ENCODE data around the gene VPS8. TPM values are rescaled to one million over a fixed set of nuclear protein-coding genes. Genes with fewer than 3 reads are reported as not detected.

VPS8 gene
- total RNA-seq, 1 donor from 2014 or later, result 68.8 TPM

DNA sequence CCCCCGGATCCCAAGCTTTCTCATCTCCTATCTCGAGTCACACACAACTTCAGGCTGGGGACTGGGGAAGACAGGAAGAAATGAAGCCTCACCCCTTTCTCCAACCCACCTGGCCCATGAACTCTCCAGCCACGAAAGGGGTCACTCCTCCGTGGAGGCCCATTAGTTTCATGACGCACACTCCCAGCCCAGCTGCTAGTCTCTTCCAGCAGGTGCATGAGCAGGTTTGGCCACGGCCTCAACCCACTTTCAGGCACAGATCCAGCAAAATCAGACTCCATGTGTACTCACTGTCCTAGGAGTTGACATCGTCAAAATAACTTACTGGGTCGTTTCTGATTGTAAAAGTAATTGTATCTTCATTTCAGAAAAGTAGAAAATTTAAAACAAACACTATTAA is 264.3 kb downstream of the VPS8 start:
- no peaks in the 10 kb centered on the region for H3K9me3 Mint-ChIP-seq
- H3K4me1 Mint-ChIP-seq, result no peaks in the 10 kb centered on the region
- TF ChIP-seq, protein P1, sequence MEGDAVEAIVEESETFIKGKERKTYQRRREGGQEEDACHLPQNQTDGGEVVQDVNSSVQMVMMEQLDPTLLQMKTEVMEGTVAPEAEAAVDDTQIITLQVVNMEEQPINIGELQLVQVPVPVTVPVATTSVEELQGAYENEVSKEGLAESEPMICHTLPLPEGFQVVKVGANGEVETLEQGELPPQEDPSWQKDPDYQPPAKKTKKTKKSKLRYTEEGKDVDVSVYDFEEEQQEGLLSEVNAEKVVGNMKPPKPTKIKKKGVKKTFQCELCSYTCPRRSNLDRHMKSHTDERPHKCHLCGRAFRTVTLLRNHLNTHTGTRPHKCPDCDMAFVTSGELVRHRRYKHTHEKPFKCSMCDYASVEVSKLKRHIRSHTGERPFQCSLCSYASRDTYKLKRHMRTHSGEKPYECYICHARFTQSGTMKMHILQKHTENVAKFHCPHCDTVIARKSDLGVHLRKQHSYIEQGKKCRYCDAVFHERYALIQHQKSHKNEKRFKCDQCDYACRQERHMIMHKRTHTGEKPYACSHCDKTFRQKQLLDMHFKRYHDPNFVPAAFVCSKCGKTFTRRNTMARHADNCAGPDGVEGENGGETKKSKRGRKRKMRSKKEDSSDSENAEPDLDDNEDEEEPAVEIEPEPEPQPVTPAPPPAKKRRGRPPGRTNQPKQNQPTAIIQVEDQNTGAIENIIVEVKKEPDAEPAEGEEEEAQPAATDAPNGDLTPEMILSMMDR (IDR thresholded peaks at IDR 0.05), result no peak
- DNase-seq (no peak), ATAC-seq (ENCODE audit: low read depth) (no peak)
- H3K4me3 Mint-ChIP-seq, result no peak overlapping the region
- intact Hi-C loops (cut with micrococcal nuclease), result no loop called here
- CTCF ChIA-PET, result no interaction called here
- peaks cover 2% of the 10 kb centered on the region for H3K27me3 Mint-ChIP-seq
- no peaks in the 10 kb centered on the region for H3K36me3 Mint-ChIP-seq (ENCODE audit: low read depth)
- H3K27ac Mint-ChIP-seq, result no peak overlapping the region
- POLR2A ChIA-PET, result no interaction called here

DNA sequence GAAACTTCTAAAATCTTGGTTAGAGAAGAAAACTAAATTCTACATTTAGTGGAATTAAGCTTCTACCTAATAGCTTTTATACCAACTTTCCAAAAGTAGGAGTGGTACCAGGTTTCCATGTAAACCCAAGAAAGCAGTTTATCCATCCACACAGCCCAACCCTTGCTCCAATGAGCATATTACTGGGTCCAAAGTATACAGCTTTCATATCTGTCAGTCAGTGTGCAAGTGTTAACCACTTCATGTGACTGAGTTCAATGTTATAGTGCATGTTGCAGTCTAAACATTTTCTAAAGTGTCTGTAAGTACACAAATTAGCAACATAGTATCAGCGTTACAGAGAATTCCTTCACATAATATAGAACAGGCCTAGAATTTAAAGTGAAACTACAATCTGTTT is 267.7 kb downstream of the VPS8 start:
- ATAC-seq (ENCODE audit: low read depth) (no peak), DNase-seq (no peak)
- H3K27me3 Mint-ChIP-seq, result peaks cover 2% of the 10 kb centered on the region
- ChIA-PET CTCF (no interaction called here), POLR2A (no interaction called here)
- TF ChIP-seq, protein P1 (IDR thresholded peaks at IDR 0.05), result no peak
- no peak overlapping the region for H3K4me3 Mint-ChIP-seq
- intact Hi-C loops (cut with micrococcal nuclease), result no loop called here
- H3K4me1 Mint-ChIP-seq, result no peaks in the 10 kb centered on the region
- H3K9me3 Mint-ChIP-seq, result no peaks in the 10 kb centered on the region
- no peaks in the 10 kb centered on the region for H3K36me3 Mint-ChIP-seq (ENCODE audit: low read depth)
- H3K27ac Mint-ChIP-seq, result no peak overlapping the region

DNA sequence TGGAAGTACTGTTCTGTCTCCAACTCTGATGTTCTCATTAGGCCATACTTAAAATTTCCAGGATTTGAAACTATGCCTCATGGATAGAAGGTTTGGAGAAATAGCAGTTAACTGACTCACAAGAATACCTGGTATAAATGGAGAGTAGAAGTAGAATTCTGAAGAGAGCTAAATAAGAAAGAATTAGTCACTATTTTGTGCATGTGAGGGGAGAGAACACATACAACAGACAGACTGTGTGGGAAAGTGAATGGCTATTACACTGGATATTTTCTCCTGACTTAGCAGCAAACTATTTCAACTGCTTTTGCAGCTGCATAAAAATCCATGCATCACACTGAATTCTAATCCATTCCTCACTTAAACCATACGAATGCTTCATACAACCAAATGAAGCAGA is 269.6 kb downstream of the VPS8 start:
- Mint-ChIP-seq H3K36me3 (ENCODE audit: low read depth) (no peaks in the 10 kb centered on the region), H3K9me3 (no peaks in the 10 kb centered on the region), H3K4me3 (no peak overlapping the region), H3K4me1 (no peaks in the 10 kb centered on the region), H3K27me3 (peaks cover 2% of the 10 kb centered on the region), H3K27ac (no peak overlapping the region)
- no peak for ATAC-seq (ENCODE audit: low read depth)
- TF ChIP-seq, protein P1 (IDR thresholded peaks at IDR 0.05), result no peak
- intact Hi-C loops (cut with micrococcal nuclease), result no loop called here
- no peak for DNase-seq
- POLR2A ChIA-PET, result no interaction called here
- CTCF ChIA-PET, result no interaction called here

DNA sequence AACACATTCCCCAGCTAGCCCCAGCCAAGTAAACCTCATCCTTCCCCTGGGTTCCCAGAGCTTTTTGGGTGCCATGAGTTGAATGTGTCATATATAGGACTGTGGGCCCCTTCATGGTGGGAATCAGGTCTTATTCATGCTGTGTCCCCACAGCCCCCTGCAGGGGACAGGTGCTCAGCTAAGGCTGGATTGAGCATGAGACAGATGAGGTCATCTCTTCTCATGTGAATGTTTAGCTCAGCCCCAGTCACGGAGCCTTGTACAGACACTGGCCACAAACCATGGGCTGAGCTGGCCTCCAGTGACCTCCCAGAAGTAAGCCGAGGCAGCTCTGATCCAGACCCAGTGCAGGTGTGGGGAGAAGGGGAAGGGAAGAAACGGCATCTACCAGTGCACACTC is 270.2 kb downstream of the VPS8 start:
- Mint-ChIP-seq H3K36me3 (ENCODE audit: low read depth) (no peaks in the 10 kb centered on the region), H3K4me1 (no peaks in the 10 kb centered on the region), H3K4me3 (no peak overlapping the region), H3K9me3 (no peaks in the 10 kb centered on the region), H3K27ac (no peak overlapping the region), H3K27me3 (peaks cover 2% of the 10 kb centered on the region)
- ChIA-PET POLR2A (no interaction called here), CTCF (no interaction called here)
- ATAC-seq (ENCODE audit: low read depth) (no peak), DNase-seq (no peak)
- TF ChIP-seq, protein P1 (IDR thresholded peaks at IDR 0.05), result no peak
- intact Hi-C loops (cut with micrococcal nuclease), result no loop called here

DNA sequence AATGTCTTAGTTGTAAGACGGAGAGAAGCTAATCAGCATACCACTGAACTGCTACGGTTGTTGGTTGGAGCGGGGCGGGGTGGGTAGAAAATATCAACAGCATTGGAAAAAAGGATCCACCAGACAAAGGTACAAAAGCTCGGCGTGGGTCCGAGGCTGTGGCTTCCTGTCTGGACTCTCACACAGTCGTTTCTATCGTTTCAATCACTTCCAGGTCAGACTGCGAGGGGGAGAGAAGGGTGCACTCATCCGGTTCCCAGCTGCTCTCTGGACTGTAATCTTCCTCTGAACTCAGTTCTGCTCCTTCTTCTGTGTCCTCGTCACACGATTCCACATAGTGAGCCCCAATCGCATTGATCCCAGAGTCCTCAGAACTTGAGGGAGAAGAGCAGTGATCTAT is 270.9 kb downstream of the VPS8 start:
- no peak overlapping the region for H3K4me3 Mint-ChIP-seq
- ATAC-seq (ENCODE audit: low read depth) (no peak), DNase-seq (no peak)
- no peaks in the 10 kb centered on the region for H3K4me1 Mint-ChIP-seq
- H3K27me3 Mint-ChIP-seq, result peaks cover 2% of the 10 kb centered on the region
- CTCF ChIA-PET, result no interaction called here
- POLR2A ChIA-PET, result no interaction called here
- intact Hi-C loops (cut with micrococcal nuclease), result no loop called here
- H3K27ac Mint-ChIP-seq, result no peak overlapping the region
- H3K9me3 Mint-ChIP-seq, result no peaks in the 10 kb centered on the region
- no peaks in the 10 kb centered on the region for H3K36me3 Mint-ChIP-seq (ENCODE audit: low read depth)
- TF ChIP-seq, protein P1 (IDR thresholded peaks at IDR 0.05), result no peak

Data from activated B cell treated with CpG ODN at 0.5 μM for 24 hours (primary cell).